Stomach (tissue), 9 donors: ENCODE results near the gene CGREF1. TPM values are rescaled to one million over a fixed set of nuclear protein-coding genes. Genes with fewer than 3 reads are reported as not detected.

Experiments
- DNase-seq, 2 donors: peaks; one replicate each; pipeline versions ENCODE4 v3.0.0 to v3.0.0-alpha.2; 2013 to 2019
- H3K27ac ChIP-seq, 5 donors: fragments of 200-600 bp in 4 of 5; sonication (generic) in 4 of 5; one replicate each; pipeline ENCODE4 v1.5.1; 2013 to 2019; ENCODE audit warnings: mild to moderate bottlenecking in 1 of 5, moderate library complexity in 1 of 5
- H3K27me3 ChIP-seq, 3 donors: fragments of 200-600 bp; sonication (generic); one replicate each; pipeline ENCODE4 v1.5.1; 2017 to 2019; ENCODE audit warnings: mixed run types in 1 of 3
- H3K36me3 ChIP-seq, 4 donors: fragments of 200-600 bp; sonication (generic); 1 replicate in 3 of 4; 2 replicates in 1 of 4; pipeline ENCODE4 v1.5.1; 2016 to 2019
- H3K4me1 ChIP-seq, 4 donors: fragments of 200-600 bp; sonication (generic); one replicate each; pipeline ENCODE4 v1.5.1; 2016 to 2019
- H3K4me3 ChIP-seq, 4 donors: fragments of 200-600 bp; sonication (generic) in 3 of 4; one replicate each; pipeline ENCODE4 v1.5.1; 2016 to 2019; ENCODE audit warnings: mild to moderate bottlenecking in 1 of 4
- H3K9me3 ChIP-seq, 4 donors: fragments of 200-600 bp; sonication (generic); one replicate each; pipeline ENCODE4 v1.5.1; 2016 to 2019
- CTCF ChIP-seq, 7 experiments: fragments of 450-650 bp in 4 of 7; fragments of 200-600 bp in 3 of 7; sonication (generic) in 3 of 7; IDR thresholded peaks; one replicate each; pipeline ENCODE4 v1.5.1; 2016 to 2019; ENCODE audit warnings: antibody characterized with exemption in 7 of 7, control low read depth in 2 of 7, mild to moderate bottlenecking in 1 of 7
- EP300 ChIP-seq: sonication (generic); formaldehyde crosslinking; IDR thresholded peaks from one replicate; pipeline ENCODE4 v1.6.1; 2017; ENCODE audit warnings: antibody characterized with exemption
- POLR2A ChIP-seq, 4 donors: fragments of 450-650 bp; IDR thresholded peaks; one replicate each; pipeline ENCODE4 v1.6.1; 2016; ENCODE audit warnings: antibody characterized with exemption in 4 of 4, control low read depth in 2 of 4, mild to moderate bottlenecking in 1 of 4, moderate library complexity in 1 of 4
- POLR2AphosphoS5 ChIP-seq, 3 donors: sonication (generic); formaldehyde crosslinking; IDR thresholded peaks; one replicate each; pipeline ENCODE4 v1.6.1; 2016; ENCODE audit warnings: antibody characterized with exemption in 3 of 3
- WGBS, 5 donors: extraction: QIAGEN DNeasy Blood & Tissue Kit in 3 of 5; methylation state at CpG; one replicate each; pipeline versions ENCODE4 v1.1.5 to v1.1.7; 2013 to 2018; 5-methylcytosine and 5-hydroxymethylcytosine counted together
- intact Hi-C: fragments of 100-400 bp; cut with DNase I; formaldehyde crosslinking; loops from one replicate; pipeline ENCODE4 v1.15.1; 2023; ENCODE audit warnings: low total_unique reads
- polyA plus RNA-seq, 3 donors: library from polyadenylated mRNA; stranded (reverse); fragments of 200-250 nt; gene quantifications; one replicate each; pipeline ENCODE4 v1.2.3, GENCODE V29; 2013
- total RNA-seq, 5 donors: library from RNA; depleted of rRNA; stranded (reverse); fragments of >200 nt; gene quantifications; one replicate each; pipeline versions ENCODE4 v1.1.0 to v1.2.3, GENCODE V29; 2014 to 2016
- donor health status: healthy with polysubstance abuse.
- donor health status: Bipolar disorder and iron deficiency.
- donor health status: healthy.

The CGREF1 gene
- total and polyA plus RNA-seq, 8 donors: 1.4 to 4.1 (median 2.5) TPM; not detected in 2

- no peak for TF ChIP-seq EP300
- no peak for TF ChIP-seq CTCF (IDR thresholded peaks at IDR 0.05)
- no peak for TF ChIP-seq POLR2A (IDR thresholded peaks at IDR 0.05)
- TF ChIP-seq POLR2AphosphoS5 (IDR thresholded peaks at IDR 0.05): no peak
- H3K9me3 ChIP-seq: no peaks in the 10 kb centered on the region
- no peak overlapping the region for H3K27ac ChIP-seq
- peaks cover 30 to 43% (median 37%) of the 10 kb centered on the region in 4 donors for H3K36me3 ChIP-seq
- no peak overlapping the region for H3K4me3 ChIP-seq
- peaks cover 10 to 25% (median 20%) of the 10 kb centered on the region in 4 donors for H3K4me1 ChIP-seq
- intact Hi-C loops: no loop called here
- no peak for DNase-seq
- WGBS, 5 donors: 86 to 88% (median 88%) methylated on average over 8 to 11 of the region's 11 CpGs
- H3K27me3 ChIP-seq: no peaks in the 10 kb centered on the region
Observed at GRCh38 chr2:27131429-27131828, 12.5 kb upstream of the CGREF1 start.

GRCh38 chr2:27130396-27130795 lies 11.5 kb upstream of the CGREF1 start:
- peaks cover 10 to 25% (median 20%) of the 10 kb centered on the region in 4 donors for H3K4me1 ChIP-seq
- no peak for DNase-seq
- H3K9me3 ChIP-seq: no peaks in the 10 kb centered on the region
- peaks cover 30 to 43% (median 37%) of the 10 kb centered on the region in 4 donors for H3K36me3 ChIP-seq
- no peak overlapping the region for H3K4me3 ChIP-seq
- 89 to 96% (median 92%) methylated on average over 10 of the region's 10 CpGs for WGBS, 5 donors
- no peak overlapping the region for H3K27ac ChIP-seq
- no peak for TF ChIP-seq EP300
- TF ChIP-seq POLR2AphosphoS5 (IDR thresholded peaks at IDR 0.05): no peak
- no peak for TF ChIP-seq CTCF (IDR thresholded peaks at IDR 0.05)
- no peak for TF ChIP-seq POLR2A (IDR thresholded peaks at IDR 0.05)
- intact Hi-C loops: no loop called here
- no peaks in the 10 kb centered on the region for H3K27me3 ChIP-seq

GRCh38 chr2:27128668-27129571 lies 10.0 kb upstream of the CGREF1 start:
- no peak for DNase-seq
- Histone ChIP-seq H3K27me3 (no peaks in the 10 kb centered on the region), H3K4me3 (no peak overlapping the region), H3K4me1 (peaks cover 12 to 23% (median 23%) of the 10 kb centered on the region in 4 donors), H3K36me3 (peaks cover 30 to 43% (median 37%) of the 10 kb centered on the region in 4 donors), H3K27ac (no peak overlapping the region), H3K9me3 (no peaks in the 10 kb centered on the region)
- no peak for TF ChIP-seq POLR2A (IDR thresholded peaks at IDR 0.05)
- TF ChIP-seq EP300: no peak
- TF ChIP-seq POLR2AphosphoS5 (IDR thresholded peaks at IDR 0.05): no peak
- no peak for TF ChIP-seq CTCF (IDR thresholded peaks at IDR 0.05)
- WGBS, 5 donors: 63 to 76% (median 74%) methylated on average over 11 of the region's 11 CpGs
- intact Hi-C loops: no loop called here

GRCh38 chr2:27127883-27128667 lies 9.1 kb upstream of the CGREF1 start:
- H3K9me3 ChIP-seq: no peaks in the 10 kb centered on the region
- intact Hi-C loops: no loop called here
- H3K4me3 ChIP-seq: no peak overlapping the region
- H3K27me3 ChIP-seq: no peaks in the 10 kb centered on the region
- TF ChIP-seq POLR2A (IDR thresholded peaks at IDR 0.05) (no peak), CTCF (IDR thresholded peaks at IDR 0.05) (no peak), EP300 (no peak), POLR2AphosphoS5 (IDR thresholded peaks at IDR 0.05) (no peak)
- H3K4me1 ChIP-seq: peaks cover 8 to 23% (median 22%) of the 10 kb centered on the region in 4 donors
- no peak for DNase-seq
- H3K36me3 ChIP-seq: peaks cover 30 to 43% (median 37%) of the 10 kb centered on the region in 4 donors
- no peak overlapping the region for H3K27ac ChIP-seq
- WGBS, 5 donors: 82 to 89% (median 86%) methylated on average over 9 of the region's 9 CpGs
